BE2C (cell line): ENCODE measurements around the gene PLCD1.
A peak's percentile ranks its signal among the peaks of the same experiment; 100 is the strongest.

Source experiments
- DNase-seq: peaks from one replicate; pipeline ENCODE4 v3.0.0-alpha.2; 2020
- H3K27me3 ChIP-seq: fragments of 250-450 bp; sonication (Bioruptor Pico); 2 replicates; pipeline ENCODE4 v1.5.1; 2020; ENCODE audit warnings: mild to moderate bottlenecking
- H3K36me3 ChIP-seq: fragments of 250-450 bp; sonication (Bioruptor Pico); 2 replicates; pipeline ENCODE4 v1.5.1; 2020; ENCODE audit warnings: mild to moderate bottlenecking
- H3K4me1 ChIP-seq: fragments of 250-450 bp; sonication (Bioruptor Pico); 2 replicates; pipeline ENCODE4 v1.5.1; 2020
- H3K4me3 ChIP-seq: 2 replicates; pipeline ENCODE4 v1.5.1; 2011; ENCODE audit warnings: low read depth, low read length
- H3K9me3 ChIP-seq: fragments of 250-450 bp; sonication (Bioruptor Pico); 2 replicates; pipeline ENCODE4 v1.5.1; 2020
- CTCF ChIP-seq: IDR thresholded peaks from 2 replicates; pipeline ENCODE4 v1.5.1; 2012; ENCODE audit warnings: mild to moderate bottlenecking, low read depth, low read length

PLCD1 gene

GRCh38 chr3:37971467-37971866, 58.0 kb downstream of the PLCD1 start:
- no peak for DNase-seq

GRCh38 chr3:37970802-37971201, 58.6 kb downstream of the PLCD1 start:
- H3K4me3 ChIP-seq, result no peak overlapping the region
- no peaks in the 10 kb centered on the region for H3K4me1 ChIP-seq
- no peaks in the 10 kb centered on the region; the same call in 1 of the 2 replicates for H3K36me3 ChIP-seq
- no peak for DNase-seq
- no peaks in the 10 kb centered on the region for H3K9me3 ChIP-seq
- H3K27me3 ChIP-seq, result no peaks in the 10 kb centered on the region
- TF ChIP-seq CTCF, result no peak

More at GRCh38 chr3:37971467-37971866, 58.0 kb downstream of the PLCD1 start:
- H3K4me1 ChIP-seq, result no peaks in the 10 kb centered on the region
- no peaks in the 10 kb centered on the region for H3K27me3 ChIP-seq
- no peak overlapping the region for H3K4me3 ChIP-seq
- no peaks in the 10 kb centered on the region; the same call in 1 of the 2 replicates for H3K36me3 ChIP-seq
- TF ChIP-seq CTCF, result no peak
- no peaks in the 10 kb centered on the region for H3K9me3 ChIP-seq

GRCh38 chr3:37969596-37970100, 59.8 kb downstream of the PLCD1 start:
- no peak for TF ChIP-seq CTCF
- Histone ChIP-seq H3K27me3 (no peaks in the 10 kb centered on the region), H3K36me3 (no peaks in the 10 kb centered on the region), H3K9me3 (no peaks in the 10 kb centered on the region), H3K4me1 (no peaks in the 10 kb centered on the region), H3K4me3 (no peak overlapping the region)
- no peak for DNase-seq

- no peaks in the 10 kb centered on the region for H3K27me3 ChIP-seq
- no peak overlapping the region for H3K4me3 ChIP-seq
- no peak for DNase-seq
- H3K36me3 ChIP-seq, result no peaks in the 10 kb centered on the region
- no peak for TF ChIP-seq CTCF
- H3K4me1 ChIP-seq, result no peaks in the 10 kb centered on the region
- no peaks in the 10 kb centered on the region for H3K9me3 ChIP-seq
Observed at GRCh38 chr3:37968813-37969595, 60.4 kb downstream of the PLCD1 start.

GRCh38 chr3:37968199-37968598, 61.2 kb downstream of the PLCD1 start:
- no peaks in the 10 kb centered on the region for H3K36me3 ChIP-seq
- no peaks in the 10 kb centered on the region for H3K4me1 ChIP-seq
- no peaks in the 10 kb centered on the region for H3K27me3 ChIP-seq
- no peak overlapping the region for H3K4me3 ChIP-seq
- no peak for TF ChIP-seq CTCF
- H3K9me3 ChIP-seq, result no peaks in the 10 kb centered on the region
- no peak for DNase-seq

- DNase-seq, result peak; percentile 68
- no peaks in the 10 kb centered on the region for H3K27me3 ChIP-seq
- no peaks in the 10 kb centered on the region for H3K9me3 ChIP-seq
- no peak overlapping the region for H3K4me3 ChIP-seq
- H3K36me3 ChIP-seq, result no peaks in the 10 kb centered on the region
- TF ChIP-seq CTCF, result peak; percentile 82
- no peaks in the 10 kb centered on the region for H3K4me1 ChIP-seq
Observed at GRCh38 chr3:37967260-37967881, 62.1 kb downstream of the PLCD1 start.
